Gastrocnemius medialis (tissue), 4 donors: ENCODE data around the gene GORAB.

Experiments used
- CTCF ChIP-seq, 5 experiments: fragments of 450-650 bp in 3 of 5; fragments of 200-600 bp in 2 of 5; sonication (generic) in 2 of 5; IDR thresholded peaks in 4 of 5; conservative IDR thresholded peaks in 1 of 5; 1 replicate in 4 of 5; 2 replicates in 1 of 5; pipeline ENCODE4 v1.5.1; 2016 to 2019; ENCODE audit warnings: antibody characterized with exemption in 5 of 5, mild to moderate bottlenecking in 3 of 5, moderate library complexity in 3 of 5
- POLR2A ChIP-seq, 2 donors: fragments of 450-650 bp; IDR thresholded peaks; one replicate each; pipeline ENCODE4 v1.6.1; 2017; ENCODE audit warnings: antibody characterized with exemption in 2 of 2, mild to moderate bottlenecking in 2 of 2, moderate library complexity in 2 of 2

GRCh38 chr1:170503665-170504064 is 28.3 kb upstream of the GORAB start:
- no peak for TF ChIP-seq CTCF (IDR thresholded peaks at IDR 0.05 in 4 of 5, conservative IDR thresholded peaks at IDR 0.05 in 1 of 5)
- no peak for TF ChIP-seq POLR2A (IDR thresholded peaks at IDR 0.05)
